Astrocyte of the spinal cord (primary cell): ENCODE measurements around the gene DNAH1.

Source experiments
- DNase-seq: peaks from one replicate; pipeline ENCODE4 v3.0.0; 2011; ENCODE audit warnings: low read depth, low spot score
- H3K4me3 ChIP-seq: 2 replicates; pipeline ENCODE4 v1.5.1; 2011; ENCODE audit warnings: low read depth, mild to moderate bottlenecking, low read length, moderate library complexity
- CTCF ChIP-seq: IDR thresholded peaks from 2 replicates; pipeline ENCODE4 v1.5.1; 2012; ENCODE audit warnings: low read depth, mild to moderate bottlenecking, low read length, inconsistent platforms
- in situ Hi-C: cut with HindIII; loops from 2 replicates; pipeline ENCODE4 v1.10.0; 2017; ENCODE audit warnings: low sequenced_read_pairs

DNAH1 gene

GRCh38 chr3:52396907-52397591 is 80.9 kb downstream of the DNAH1 start:
- in situ Hi-C loops, result no loop called here
- no peak overlapping the region for H3K4me3 ChIP-seq
- DNase-seq, result no peak
- no peak for TF ChIP-seq CTCF

GRCh38 chr3:52397676-52398399 is 81.7 kb downstream of the DNAH1 start:
- DNase-seq, result no peak
- no peak overlapping the region for H3K4me3 ChIP-seq
- in situ Hi-C loops, result no loop called here
- no peak for TF ChIP-seq CTCF

GRCh38 chr3:52398670-52399081 is 82.6 kb downstream of the DNAH1 start:
- H3K4me3 ChIP-seq, result no peak overlapping the region
- in situ Hi-C loops, result no loop called here
- no peak for TF ChIP-seq CTCF
- DNase-seq, result no peak

- no peak for TF ChIP-seq CTCF
- no peak overlapping the region for H3K4me3 ChIP-seq
- no peak for DNase-seq
- in situ Hi-C loops, result no loop called here
Measured at GRCh38 chr3:52399131-52399530, 83.0 kb downstream of the DNAH1 start.

- no peak for TF ChIP-seq CTCF
- in situ Hi-C loops, result no loop called here
- no peak overlapping the region for H3K4me3 ChIP-seq
- no peak for DNase-seq
Measured at GRCh38 chr3:52399593-52399992, 83.5 kb downstream of the DNAH1 start.

GRCh38 chr3:52400275-52400793 is 84.2 kb downstream of the DNAH1 start:
- no peak for DNase-seq
- TF ChIP-seq CTCF, result no peak
- no peak overlapping the region for H3K4me3 ChIP-seq
- in situ Hi-C loops, result no loop called here
